GM18870 (cell line): ENCODE results near the gene EIF4G1.
A peak's percentile ranks its signal among the peaks of the same experiment; 100 is the strongest.

Source experiments
- ATAC-seq: cut with Tn5 transposase; IDR thresholded peaks from one replicate; pipeline ENCODE4 v1.9.1; 2021; ENCODE audit warnings: moderate library complexity; ENCODE audit not compliant: unreplicated experiment

EIF4G1 gene

GRCh38 chr3:184362668-184363546 lies 48.5 kb downstream of the EIF4G1 start:
- ATAC-seq, result peak; percentile 88

- no peak for ATAC-seq
These were observed 52.3 kb downstream of the EIF4G1 start for GRCh38 chr3:184366619-184367289.

DNA sequence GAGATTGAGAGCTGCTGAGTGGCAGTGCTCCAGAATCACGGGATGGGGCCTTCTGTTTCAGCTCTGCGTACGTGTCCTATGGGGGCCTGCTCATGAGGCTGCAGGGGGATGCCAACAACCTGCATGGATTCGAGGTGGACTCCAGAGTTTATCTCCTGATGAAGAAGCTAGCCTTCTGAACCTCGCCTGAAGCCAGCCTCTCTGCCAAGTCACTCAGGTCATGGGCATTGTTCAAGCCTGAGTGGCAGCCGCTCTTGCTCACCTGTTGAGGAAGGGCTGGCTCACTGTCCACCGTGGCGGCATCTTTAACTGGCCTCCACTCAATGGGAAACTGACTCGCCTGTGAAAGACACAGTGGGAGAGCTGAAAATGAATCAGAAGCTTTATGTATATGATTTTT lies 53.7 kb downstream of the EIF4G1 start:
- no peak for ATAC-seq

- ATAC-seq, result no peak
These were observed 54.3 kb downstream of the EIF4G1 start for GRCh38 chr3:184368586-184369183.

DNA sequence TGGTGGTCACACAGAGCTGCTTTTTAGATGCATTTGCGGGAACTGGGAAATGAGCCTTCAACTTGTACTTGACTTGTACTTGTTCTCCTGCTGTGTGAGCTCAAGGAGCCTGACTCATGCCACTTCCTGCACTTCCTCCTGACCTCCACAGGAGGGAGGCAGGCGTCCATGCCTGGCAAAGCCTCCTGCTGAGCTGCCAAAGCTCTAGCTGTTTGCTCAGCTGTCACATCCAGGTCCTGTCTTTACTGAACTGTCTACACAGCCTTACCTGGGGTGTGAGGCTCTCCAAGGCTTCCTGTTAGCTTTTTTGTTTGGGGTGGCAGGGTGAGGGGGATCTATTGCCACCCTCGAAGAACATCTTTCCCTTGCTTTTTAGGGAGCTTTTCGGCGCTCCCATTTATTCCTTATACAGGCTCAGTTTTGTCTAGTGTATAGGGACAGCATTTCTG lies 57.2 kb downstream of the EIF4G1 start:
- ATAC-seq, result no peak

- ATAC-seq, result no peak
These were observed 58.0 kb downstream of the EIF4G1 start for GRCh38 chr3:184372296-184372821.

GRCh38 chr3:184372911-184373310 lies 58.5 kb downstream of the EIF4G1 start:
- no peak for ATAC-seq

DNA sequence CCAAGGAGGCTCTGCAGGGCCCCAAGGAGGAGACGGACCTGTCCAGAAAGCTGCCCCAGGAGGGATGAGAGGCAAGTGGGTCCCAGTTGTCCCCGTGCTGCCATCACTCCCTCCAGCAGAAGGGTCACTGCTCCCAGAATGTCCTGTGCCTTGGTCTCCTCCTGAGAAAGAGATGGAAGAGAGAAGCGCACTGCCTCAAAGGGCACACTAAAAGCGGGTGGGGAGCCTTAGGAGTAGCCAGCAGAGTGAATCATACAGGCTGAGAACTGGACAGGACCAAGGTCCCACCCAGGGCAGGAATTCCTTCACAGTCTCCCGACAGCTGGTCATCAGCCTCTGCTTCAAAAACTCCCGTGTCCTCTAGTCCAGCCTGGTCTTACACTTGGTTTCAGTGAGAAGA lies 59.0 kb downstream of the EIF4G1 start:
- no peak for ATAC-seq

DNA sequence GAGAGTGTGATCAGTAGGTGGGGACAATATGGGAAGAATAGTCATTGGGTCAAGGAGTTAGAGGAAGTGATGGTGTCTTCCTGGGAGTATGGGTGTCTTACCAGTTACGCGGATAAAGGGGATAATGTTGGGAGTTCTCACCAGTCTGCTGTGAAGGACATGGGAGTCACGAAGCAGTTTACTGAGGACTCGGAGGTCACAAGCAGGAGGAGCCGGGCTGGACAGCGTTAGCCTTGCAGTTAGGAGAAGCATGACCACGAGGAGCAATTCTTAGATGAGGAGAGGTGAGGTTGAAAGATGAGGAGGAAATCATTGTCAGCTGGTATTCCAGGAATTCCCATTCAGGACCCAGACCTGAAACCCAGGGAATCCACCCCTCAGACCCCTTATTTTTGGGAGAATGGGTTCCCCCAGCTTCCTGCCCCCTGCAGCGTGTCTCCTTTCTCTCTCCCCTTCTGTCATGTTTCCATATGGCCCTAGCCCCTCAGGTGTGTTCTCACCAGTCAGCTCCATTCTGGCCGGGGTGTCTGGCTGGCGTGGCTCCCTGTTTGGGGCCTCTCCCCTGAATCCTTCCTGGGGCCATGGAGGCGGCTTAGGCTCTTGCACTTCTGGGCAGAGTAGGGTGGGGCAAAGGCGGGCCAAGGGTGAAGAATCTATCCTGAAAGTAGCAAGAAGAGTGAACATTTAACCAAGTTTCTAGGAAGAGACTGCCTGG lies 61.5 kb downstream of the EIF4G1 start:
- no peak for ATAC-seq

GRCh38 chr3:184377374-184377773 lies 63.0 kb downstream of the EIF4G1 start:
- ATAC-seq, result no peak

GRCh38 chr3:184377882-184378445 lies 63.6 kb downstream of the EIF4G1 start, which contains the start of gene THPO:
Gene THPO (minus strand): TSS chr3:184378207. CDS start chr3:184376259, 1,948 bp downstream.
- no peak for ATAC-seq

GRCh38 chr3:184378651-184379357 lies 64.4 kb downstream of the EIF4G1 start:
- ATAC-seq, result no peak

DNA sequence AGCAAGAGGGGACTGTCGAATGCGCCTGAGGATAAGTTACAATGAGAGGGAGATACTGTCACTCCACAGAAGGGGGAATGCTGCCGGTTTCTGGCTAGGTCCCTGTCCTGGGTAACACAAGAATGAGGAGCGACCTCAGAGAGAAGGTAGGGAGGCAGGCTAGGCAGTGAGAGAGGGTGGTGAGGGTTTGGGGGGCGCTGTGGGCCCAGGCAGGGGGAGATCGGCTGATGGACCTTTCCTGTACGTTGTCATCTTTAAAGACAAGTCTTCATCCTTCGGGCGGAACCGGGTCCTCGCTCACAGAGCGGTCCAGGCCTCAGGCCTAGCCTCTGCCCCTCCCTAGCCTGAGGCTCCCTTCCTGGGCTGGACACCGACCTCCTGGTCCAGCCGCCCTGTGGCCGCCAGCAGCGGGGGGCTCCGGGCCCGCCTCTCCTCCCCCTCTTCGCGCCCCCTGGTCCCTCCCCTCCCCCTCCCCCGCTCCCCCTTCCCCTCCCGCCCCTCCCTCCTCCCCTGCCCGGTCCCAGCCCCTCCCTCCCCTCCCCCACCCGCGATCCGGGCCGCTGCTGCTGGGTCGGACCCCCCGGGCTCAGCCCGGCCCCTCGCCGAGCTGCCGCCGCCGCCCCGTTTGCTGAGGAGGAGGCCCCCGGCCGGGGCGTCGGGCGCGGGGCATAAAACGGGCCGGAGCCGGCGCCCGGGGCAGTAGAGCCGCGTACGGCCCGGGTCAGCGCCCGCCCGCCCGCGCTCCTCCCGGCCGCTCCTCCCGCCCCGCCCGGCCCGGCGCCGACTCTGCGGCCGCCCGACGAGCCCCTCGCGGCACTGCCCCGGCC lies 65.2 kb downstream of the EIF4G1 start, which contains the start of gene CHRD:
Gene CHRD (plus strand): TSS at position 697 of the 827 bp plus-strand sequence. CDS start 265 bp downstream, outside the sequence.
- ATAC-seq, result no peak

- ATAC-seq, result no peak
These were observed 65.8 kb downstream of the EIF4G1 start for GRCh38 chr3:184380185-184380626.

- no peak for ATAC-seq
These were observed 66.3 kb downstream of the EIF4G1 start for GRCh38 chr3:184380627-184381260.

DNA sequence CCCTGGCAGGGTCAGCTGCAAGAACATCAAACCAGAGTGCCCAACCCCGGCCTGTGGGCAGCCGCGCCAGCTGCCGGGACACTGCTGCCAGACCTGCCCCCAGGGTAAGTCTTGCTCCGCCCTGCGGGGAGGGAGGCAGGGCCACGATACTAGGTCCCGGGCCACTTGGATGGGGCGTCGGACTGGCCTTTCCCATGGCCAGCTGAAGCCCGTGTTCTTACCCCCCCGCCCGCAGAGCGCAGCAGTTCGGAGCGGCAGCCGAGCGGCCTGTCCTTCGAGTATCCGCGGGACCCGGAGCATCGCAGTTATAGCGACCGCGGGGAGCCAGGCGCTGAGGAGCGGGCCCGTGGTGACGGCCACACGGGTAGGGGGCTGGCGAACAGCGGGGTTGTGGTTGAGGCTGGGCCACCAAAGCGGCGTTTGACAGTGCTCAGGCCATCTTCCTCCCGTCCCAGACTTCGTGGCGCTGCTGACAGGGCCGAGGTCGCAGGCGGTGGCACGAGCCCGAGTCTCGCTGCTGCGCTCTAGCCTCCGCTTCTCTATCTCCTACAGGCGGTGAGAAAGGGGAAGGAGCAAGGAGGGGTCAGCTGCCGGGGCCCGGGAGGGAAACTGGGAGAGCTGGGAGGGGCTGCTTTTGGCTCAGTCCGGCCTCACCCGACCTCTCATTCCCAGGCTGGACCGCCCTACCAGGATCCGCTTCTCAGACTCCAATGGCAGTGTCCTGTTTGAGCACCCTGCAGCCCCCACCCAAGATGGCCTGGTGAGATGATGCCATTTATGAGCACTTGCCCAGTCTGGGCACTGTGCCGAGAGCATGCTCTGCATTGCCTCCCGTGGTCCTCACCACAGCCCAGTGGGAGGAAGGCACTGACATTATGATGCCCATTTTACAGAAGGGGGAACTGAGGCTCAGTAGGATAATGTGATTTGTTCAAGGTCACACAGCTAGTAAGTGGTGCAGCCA lies 67.1 kb downstream of the EIF4G1 start:
- ATAC-seq, result no peak
